ENCODE measurements around the gene MTARC2.

Gene MTARC2

GRCh38 chr1:220747437-220748088 lies 559 bp upstream of the MTARC2 start:
- Mint-ChIP-seq H3K4me1 (peaks cover 49% of the 10 kb centered on the region), H3K9me3 (no peaks in the 10 kb centered on the region), H3K27me3 (ENCODE audit: low read depth, poor library complexity) (peaks cover 82% of the 10 kb centered on the region), H3K27ac (no peak overlapping the region), H3K4me3 (peak overlapping the region; percentile 85), H3K36me3 (ENCODE audit: low read depth) (no peaks in the 10 kb centered on the region)
- DNase-seq, result no peak
- no peak for TF ChIP-seq CTCF (IDR thresholded peaks at IDR 0.05)

GRCh38 chr1:220748936-220749335 lies 814 bp downstream of the MTARC2 start:
- Mint-ChIP-seq H3K9me3 (no peaks in the 10 kb centered on the region), H3K4me1 (peaks cover 59% of the 10 kb centered on the region), H3K4me3 (peak overlapping the region; percentile 85), H3K27ac (no peak overlapping the region), H3K27me3 (ENCODE audit: low read depth, poor library complexity) (peaks cover 72% of the 10 kb centered on the region), H3K36me3 (ENCODE audit: low read depth) (no peaks in the 10 kb centered on the region)
- TF ChIP-seq CTCF (IDR thresholded peaks at IDR 0.05), result no peak
- no peak for DNase-seq

GRCh38 chr1:220750131-220750515 lies 2.0 kb downstream of the MTARC2 start:
- no peak for TF ChIP-seq CTCF (IDR thresholded peaks at IDR 0.05)
- peak overlapping the region; percentile 85 for H3K4me3 Mint-ChIP-seq
- H3K36me3 Mint-ChIP-seq (ENCODE audit: low read depth), result peaks cover 2% of the 10 kb centered on the region
- H3K27ac Mint-ChIP-seq, result no peak overlapping the region
- H3K27me3 Mint-ChIP-seq (ENCODE audit: low read depth, poor library complexity), result peaks cover 64% of the 10 kb centered on the region
- no peak for DNase-seq
- no peaks in the 10 kb centered on the region for H3K9me3 Mint-ChIP-seq
- peaks cover 71% of the 10 kb centered on the region for H3K4me1 Mint-ChIP-seq

GRCh38 chr1:220751111-220751510 lies 3.0 kb downstream of the MTARC2 start:
- Mint-ChIP-seq H3K27ac (no peak overlapping the region), H3K4me1 (peaks cover 79% of the 10 kb centered on the region), H3K4me3 (peak overlapping the region; percentile 7), H3K36me3 (ENCODE audit: low read depth) (peaks cover 12% of the 10 kb centered on the region), H3K27me3 (ENCODE audit: low read depth, poor library complexity) (peaks cover 57% of the 10 kb centered on the region), H3K9me3 (no peaks in the 10 kb centered on the region)
- no peak for DNase-seq
- TF ChIP-seq CTCF (IDR thresholded peaks at IDR 0.05), result no peak

- peaks cover 25% of the 10 kb centered on the region for H3K36me3 Mint-ChIP-seq (ENCODE audit: low read depth)
- H3K27ac Mint-ChIP-seq, result peak overlapping the region; percentile 89
- H3K4me3 Mint-ChIP-seq, result peak overlapping the region; percentile 57
- no peaks in the 10 kb centered on the region for H3K9me3 Mint-ChIP-seq
- no peak for DNase-seq
- peaks cover 31% of the 10 kb centered on the region for H3K27me3 Mint-ChIP-seq (ENCODE audit: low read depth, poor library complexity)
- peaks cover 55% of the 10 kb centered on the region for H3K4me1 Mint-ChIP-seq
- TF ChIP-seq CTCF (IDR thresholded peaks at IDR 0.05), result no peak
Measured at GRCh38 chr1:220754212-220754917, 6.2 kb downstream of the MTARC2 start.

DNA sequence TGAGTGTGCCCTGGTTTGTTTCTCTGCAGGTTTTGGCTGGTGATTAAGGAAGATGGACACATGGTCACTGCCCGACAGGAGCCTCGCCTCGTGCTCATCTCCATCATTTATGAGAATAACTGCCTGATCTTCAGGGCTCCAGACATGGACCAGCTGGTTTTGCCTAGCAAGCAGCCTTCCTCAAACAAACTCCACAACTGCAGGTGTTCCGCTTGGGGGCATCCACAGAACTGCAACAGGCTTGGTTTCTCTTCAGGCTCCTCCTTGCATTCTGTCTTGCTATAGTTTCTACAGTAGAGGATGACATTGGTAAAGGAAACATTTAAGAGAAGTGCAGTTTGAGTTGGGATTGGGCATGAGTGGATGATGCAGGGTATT lies 6.8 kb downstream of the MTARC2 start:
- no peak for TF ChIP-seq CTCF (IDR thresholded peaks at IDR 0.05)
- Mint-ChIP-seq H3K4me1 (peaks cover 50% of the 10 kb centered on the region), H3K4me3 (peak overlapping the region; percentile 10), H3K36me3 (ENCODE audit: low read depth) (peaks cover 25% of the 10 kb centered on the region), H3K27ac (peak overlapping the region; percentile 89), H3K27me3 (ENCODE audit: low read depth, poor library complexity) (peaks cover 26% of the 10 kb centered on the region), H3K9me3 (no peaks in the 10 kb centered on the region)
- no peak for DNase-seq
